IPS-15b (cell line): ENCODE results near the gene SMIM29.

Experiments
- H3K27me3 ChIP-seq: one replicate; pipeline ENCODE4 v1.6.1; 2013; ENCODE audit warnings: low read length; ENCODE audit not compliant: control insufficient read depth, insufficient read depth
- H3K36me3 ChIP-seq: one replicate; pipeline ENCODE4 v1.6.1; 2013; ENCODE audit warnings: low read length; ENCODE audit not compliant: control insufficient read depth, insufficient read depth
- H3K4me1 ChIP-seq: one replicate; pipeline ENCODE4 v1.6.1; 2013; ENCODE audit warnings: mild to moderate bottlenecking, low read length; ENCODE audit not compliant: control insufficient read depth, insufficient read depth
- H3K4me3 ChIP-seq: one replicate; pipeline ENCODE4 v1.5.1; 2013; ENCODE audit warnings: low read depth, low read length
- H3K9ac ChIP-seq: one replicate; pipeline ENCODE4 v1.6.1; 2013; ENCODE audit warnings: low read depth, mild to moderate bottlenecking, low read length
- H3K9me3 ChIP-seq: one replicate; pipeline ENCODE4 v1.6.1; 2013; ENCODE audit warnings: mild to moderate bottlenecking, low read length; ENCODE audit not compliant: control insufficient read depth, insufficient read depth

Gene SMIM29

DNA sequence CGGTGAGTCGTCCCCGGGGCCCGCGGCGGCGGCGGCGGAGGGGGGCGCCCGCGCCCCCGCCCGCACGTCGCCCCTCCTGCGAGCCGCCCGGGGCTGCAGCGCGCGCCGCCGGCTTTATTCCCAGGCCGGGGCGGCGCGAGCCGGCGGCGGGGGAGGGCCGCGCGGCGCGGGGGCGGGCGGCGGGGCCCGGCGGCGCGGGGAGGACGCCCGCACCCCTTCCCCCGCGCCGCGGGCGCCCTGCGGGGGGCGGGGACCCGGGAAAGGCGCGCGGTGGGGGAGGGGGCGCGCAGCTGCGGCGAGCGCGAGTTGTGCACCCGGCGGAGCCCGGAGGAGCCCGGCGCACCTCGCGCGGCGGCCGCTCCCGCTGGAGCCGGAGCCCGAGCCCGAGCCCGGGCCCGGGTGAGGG lies 11.5 kb downstream of the SMIM29 start:
- Histone ChIP-seq H3K9ac (peak overlapping the region; percentile 96), H3K4me1 (peaks cover 16% of the 10 kb centered on the region), H3K27me3 (no peaks in the 10 kb centered on the region), H3K9me3 (no peaks in the 10 kb centered on the region), H3K36me3 (peaks cover 26% of the 10 kb centered on the region), H3K4me3 (peak overlapping the region; percentile 94)

DNA sequence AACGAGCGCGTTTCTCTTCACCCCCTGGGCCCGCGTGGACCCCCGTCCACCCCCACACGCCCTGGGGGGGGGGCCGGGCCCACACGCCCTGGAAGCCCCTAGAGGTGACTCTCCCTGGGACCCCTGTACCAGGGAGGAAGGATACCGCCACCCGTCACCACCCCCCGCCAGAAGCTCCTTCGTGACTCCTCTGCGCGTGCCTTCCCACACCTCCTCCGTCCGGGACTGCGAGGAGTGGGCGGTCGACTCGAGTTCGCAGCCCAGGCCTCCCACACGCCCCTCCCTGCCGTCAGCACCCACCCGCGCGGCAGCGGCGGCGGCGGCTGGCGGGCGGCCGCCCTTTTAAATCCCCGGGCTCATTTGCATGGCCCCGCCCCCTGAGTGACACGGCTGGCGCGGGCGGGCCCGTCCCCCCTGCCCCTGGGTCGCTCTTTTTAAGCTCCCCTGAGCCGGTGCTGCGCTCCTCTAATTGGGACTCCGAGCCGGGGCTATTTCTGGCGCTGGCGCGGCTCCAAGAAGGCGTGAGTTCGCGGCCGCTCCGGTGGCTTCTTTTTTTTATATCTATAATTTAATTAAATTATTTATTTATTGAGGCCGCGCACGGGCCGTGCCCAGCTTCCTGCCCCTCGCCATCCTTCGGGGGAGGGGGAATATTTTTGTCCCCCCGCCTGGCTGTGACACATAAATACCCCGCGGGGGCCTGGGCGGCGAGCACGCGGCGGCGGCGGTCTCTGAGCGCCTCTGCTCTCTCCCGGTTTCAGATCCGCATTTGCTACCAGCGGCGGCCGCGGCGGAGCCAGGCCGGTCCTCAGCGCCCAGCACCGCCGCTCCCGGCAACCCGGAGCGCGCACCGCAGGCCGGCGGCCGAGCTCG lies 12.1 kb downstream of the SMIM29 start, which contains the start of gene HMGA1:
Gene HMGA1 (plus strand): TSS at position 431 of the 873 bp plus-strand sequence. CDS start 3,908 bp downstream, outside the sequence.
- peaks cover 19% of the 10 kb centered on the region for H3K36me3 ChIP-seq
- H3K9me3 ChIP-seq = no peaks in the 10 kb centered on the region
- peak within 1 kb of the TSS; percentile 94 for H3K4me3 ChIP-seq
- peak within 1 kb of the TSS; percentile 96 for H3K9ac ChIP-seq
- peaks cover 15% of the 10 kb centered on the region for H3K4me1 ChIP-seq
- no peaks in the 10 kb centered on the region for H3K27me3 ChIP-seq

DNA sequence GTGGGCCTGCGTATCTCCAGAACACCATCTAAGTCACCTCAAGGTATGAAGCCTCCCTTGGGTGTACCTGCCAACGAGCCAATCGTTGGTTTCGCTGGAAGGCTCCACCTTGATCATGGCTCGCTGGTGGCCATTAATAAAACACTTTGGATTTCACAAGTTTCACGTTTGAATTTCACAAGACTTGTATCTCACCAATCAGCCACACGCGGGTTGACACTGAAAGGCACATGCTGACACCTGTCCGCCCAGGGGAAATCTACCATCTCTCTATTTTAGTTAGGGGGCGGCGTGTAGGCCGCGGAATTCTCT lies 12.7 kb downstream of the SMIM29 start:
- H3K9me3 ChIP-seq = no peaks in the 10 kb centered on the region
- peaks cover 13% of the 10 kb centered on the region for H3K36me3 ChIP-seq
- H3K9ac ChIP-seq = peak overlapping the region; percentile 96
- peak overlapping the region; percentile 87 for H3K4me3 ChIP-seq
- peaks cover 15% of the 10 kb centered on the region for H3K4me1 ChIP-seq
- H3K27me3 ChIP-seq = no peaks in the 10 kb centered on the region

DNA sequence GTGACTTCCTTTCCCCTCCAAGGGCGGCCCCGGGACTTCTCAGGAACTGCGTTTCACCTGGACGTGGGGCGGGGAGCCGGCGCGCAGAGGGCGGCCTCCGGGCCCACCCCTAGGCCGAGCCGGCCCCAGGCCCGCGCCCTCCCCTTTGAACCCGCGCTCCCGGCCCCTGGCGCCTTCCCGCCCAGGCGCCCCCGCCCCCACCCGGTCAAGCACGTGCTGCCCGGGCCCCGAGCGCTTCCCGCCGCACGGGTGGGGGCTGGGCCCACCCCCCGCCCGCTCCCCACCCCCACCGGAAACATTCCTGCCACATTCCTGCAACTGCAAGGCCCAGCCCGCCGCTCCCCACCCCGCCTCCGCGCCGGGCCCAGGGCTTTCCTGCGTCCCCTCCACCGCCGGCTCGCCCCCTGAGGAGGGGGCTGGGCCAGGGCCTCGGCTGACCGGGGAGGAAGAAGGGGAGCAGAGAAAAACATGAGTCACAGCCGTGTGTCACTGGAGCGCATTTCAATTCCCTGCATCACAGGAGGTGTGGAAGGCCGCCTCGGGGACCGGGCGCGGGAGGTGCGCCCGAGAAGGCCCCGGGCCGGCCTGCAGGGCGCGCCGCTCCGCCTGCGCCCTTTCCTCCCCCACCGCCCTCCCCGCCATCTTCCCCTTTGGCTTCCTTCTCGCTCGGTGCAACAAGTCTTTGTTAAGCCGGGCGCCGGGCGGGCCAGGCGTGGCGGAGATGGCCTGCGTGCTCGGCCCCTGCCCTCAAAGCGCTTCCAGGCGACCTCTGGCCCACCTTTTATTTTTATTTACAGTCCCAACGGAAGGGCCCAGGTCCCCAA lies 13.3 kb downstream of the SMIM29 start:
- Histone ChIP-seq H3K4me1 (peaks cover 15% of the 10 kb centered on the region), H3K9ac (peak overlapping the region; percentile 96), H3K4me3 (peak overlapping the region; percentile 87), H3K36me3 (peaks cover 8% of the 10 kb centered on the region), H3K9me3 (no peaks in the 10 kb centered on the region), H3K27me3 (no peaks in the 10 kb centered on the region)

DNA sequence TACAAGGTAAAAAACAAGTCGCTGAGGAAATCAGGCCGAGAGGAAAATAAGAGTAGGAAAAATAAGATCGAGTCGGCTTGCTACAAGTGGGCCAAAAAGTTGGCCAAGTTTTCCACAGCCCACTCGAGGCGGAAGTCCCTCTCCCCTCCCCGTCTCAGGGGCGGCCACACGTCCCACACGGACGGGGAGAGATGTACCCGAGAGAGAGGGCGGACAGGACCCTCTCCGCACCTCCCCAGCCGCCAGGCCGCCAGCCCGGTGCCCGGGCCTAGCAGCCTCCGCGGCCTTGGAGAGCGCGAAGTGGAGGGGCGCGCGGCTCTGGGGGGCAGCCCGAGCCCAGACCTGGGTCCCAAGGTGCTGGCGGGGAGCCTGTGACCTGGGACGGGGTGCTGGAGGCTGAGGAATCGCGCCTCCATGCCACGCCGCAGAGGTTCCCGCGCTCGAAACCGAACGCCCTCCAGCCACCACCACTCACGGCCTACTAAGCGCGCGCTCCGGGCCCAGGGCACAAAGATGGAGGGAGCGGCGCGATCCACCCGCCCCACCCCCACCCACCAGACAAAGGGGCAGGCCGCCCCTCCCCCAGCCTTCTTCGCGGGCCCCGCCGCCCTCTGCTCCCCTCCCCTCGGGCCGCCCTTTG lies 14.0 kb downstream of the SMIM29 start:
- peak overlapping the region; percentile 97 for H3K9ac ChIP-seq
- peaks cover 15% of the 10 kb centered on the region for H3K4me1 ChIP-seq
- peaks cover under 1% of the 10 kb centered on the region for H3K36me3 ChIP-seq
- H3K4me3 ChIP-seq = peak overlapping the region; percentile 52
- no peaks in the 10 kb centered on the region for H3K27me3 ChIP-seq
- H3K9me3 ChIP-seq = no peaks in the 10 kb centered on the region

DNA sequence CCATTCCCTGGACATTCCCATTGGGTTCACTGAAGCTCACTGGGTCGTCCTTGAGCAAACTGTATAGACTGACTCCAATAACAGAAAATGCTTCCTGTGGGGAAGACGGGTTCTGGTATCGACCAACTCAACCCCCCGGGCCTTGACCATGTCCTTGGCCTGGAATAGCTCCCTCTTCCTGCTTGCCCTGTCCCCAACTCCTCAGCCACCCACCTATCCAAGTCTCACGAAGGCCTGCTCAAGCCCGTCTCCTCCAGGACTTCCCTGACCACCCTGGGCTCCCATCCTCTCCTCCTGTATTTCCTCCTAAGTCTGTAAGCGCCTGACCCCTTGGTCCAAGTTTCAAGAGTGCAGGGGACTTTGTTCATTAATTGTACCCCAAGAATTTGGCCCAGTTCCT lies 14.9 kb downstream of the SMIM29 start:
- Histone ChIP-seq H3K4me3 (peak overlapping the region; percentile 52), H3K27me3 (no peaks in the 10 kb centered on the region), H3K9ac (peak overlapping the region; percentile 97)

DNA sequence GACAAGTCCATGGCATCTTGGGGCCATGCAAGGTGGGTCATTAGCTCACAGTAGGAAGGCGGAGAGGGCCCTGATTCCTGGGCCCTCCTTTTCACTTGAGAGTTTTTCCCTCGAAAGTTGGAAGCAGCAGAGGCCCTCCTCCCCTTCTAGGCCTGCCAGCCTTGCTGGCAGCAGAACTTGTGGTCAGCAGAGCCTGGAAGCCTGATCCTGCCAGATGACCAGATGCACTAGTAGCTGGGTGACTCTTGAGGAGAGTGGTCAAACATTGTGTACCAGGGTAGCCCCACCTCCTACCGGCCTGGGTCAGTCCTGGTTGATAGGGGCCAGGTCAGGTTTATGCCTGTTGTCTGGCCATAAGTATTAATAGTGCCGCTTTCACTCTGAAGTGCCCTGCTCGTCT lies 15.9 kb downstream of the SMIM29 start:
- Histone ChIP-seq H3K9ac (no peak overlapping the region), H3K36me3 (no peaks in the 10 kb centered on the region), H3K9me3 (no peaks in the 10 kb centered on the region), H3K27me3 (no peaks in the 10 kb centered on the region), H3K4me3 (no peak overlapping the region), H3K4me1 (peaks cover 11% of the 10 kb centered on the region)

More for the DNA sequence above, 14.9 kb downstream of the SMIM29 start:
- H3K9me3 ChIP-seq = no peaks in the 10 kb centered on the region
- no peaks in the 10 kb centered on the region for H3K36me3 ChIP-seq
- H3K4me1 ChIP-seq = peaks cover 9% of the 10 kb centered on the region

DNA sequence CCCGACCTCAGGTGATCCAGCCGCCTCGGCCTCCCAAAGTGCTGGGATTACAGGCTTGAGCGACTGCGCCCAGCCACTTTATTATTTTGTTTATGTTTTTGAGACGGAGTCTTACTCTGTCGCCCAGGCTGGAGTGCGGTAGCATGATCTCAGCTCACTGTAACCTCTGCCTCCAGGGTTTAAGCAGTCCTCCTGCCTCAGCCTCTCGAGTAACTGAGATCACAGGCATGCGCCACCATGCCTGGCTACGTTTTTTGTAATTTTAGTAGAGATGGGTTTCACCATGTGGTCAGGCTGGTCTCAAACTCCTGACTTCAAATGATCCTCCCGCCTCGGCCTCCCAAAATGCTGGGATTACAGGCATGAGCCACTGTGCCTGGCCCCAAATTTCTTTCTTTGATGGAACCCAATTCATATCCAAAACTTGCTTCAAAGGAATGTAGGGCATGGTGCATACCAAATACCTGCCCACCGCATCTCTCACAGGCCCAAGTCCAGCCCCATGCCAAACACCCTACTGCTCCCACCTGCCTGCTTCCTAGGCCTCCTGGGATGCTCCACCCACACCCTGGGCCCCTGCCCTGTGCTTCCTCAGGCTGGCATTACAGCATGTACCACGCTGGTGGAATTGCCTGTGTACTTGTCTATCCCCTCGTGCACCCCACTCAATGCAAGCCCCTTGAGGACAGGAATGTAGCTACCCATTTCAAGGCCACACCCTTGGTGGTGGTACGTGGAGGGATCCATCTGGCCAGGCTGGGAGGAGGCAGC lies 17.1 kb downstream of the SMIM29 start:
- Histone ChIP-seq H3K4me1 (peaks cover 19% of the 10 kb centered on the region), H3K4me3 (no peak overlapping the region), H3K27me3 (no peaks in the 10 kb centered on the region), H3K9me3 (no peaks in the 10 kb centered on the region), H3K36me3 (no peaks in the 10 kb centered on the region), H3K9ac (no peak overlapping the region)

DNA sequence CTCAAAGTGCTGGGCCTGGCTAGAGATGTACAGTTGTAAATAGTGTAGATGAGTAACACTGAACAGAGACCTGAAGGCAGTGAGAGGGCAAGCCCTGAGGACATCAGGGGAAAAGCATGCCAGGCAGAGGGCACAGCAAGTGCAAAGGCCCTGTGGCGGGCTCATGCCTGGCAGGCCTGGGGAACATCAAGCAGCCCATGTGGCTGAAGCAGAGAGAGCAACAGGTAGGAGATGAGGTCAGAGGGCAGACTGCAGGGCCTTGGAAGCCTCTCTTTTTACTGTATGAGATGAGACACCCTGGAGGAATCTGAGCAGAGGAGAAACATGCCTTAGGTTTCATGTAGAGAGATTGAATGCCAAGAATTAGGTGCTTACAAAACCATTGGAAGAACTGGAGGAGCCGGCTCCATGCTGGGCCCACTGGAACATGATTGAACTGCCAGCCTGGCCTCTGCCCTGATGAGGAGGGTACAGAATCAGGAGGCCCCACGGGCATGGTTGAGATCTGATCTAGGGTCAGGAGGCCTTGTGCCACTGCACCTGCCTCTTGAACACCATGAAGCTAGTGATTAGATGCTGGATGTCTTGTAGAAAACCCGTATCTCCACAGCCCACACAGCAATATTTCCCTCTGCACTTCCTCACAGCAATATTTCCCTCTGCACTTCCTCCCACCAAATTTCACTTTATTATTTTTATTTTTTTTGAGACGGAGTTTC lies 18.0 kb downstream of the SMIM29 start:
- Histone ChIP-seq H3K9me3 (no peaks in the 10 kb centered on the region), H3K36me3 (no peaks in the 10 kb centered on the region), H3K4me3 (no peak overlapping the region), H3K4me1 (peaks cover 26% of the 10 kb centered on the region), H3K27me3 (no peaks in the 10 kb centered on the region), H3K9ac (no peak overlapping the region)

DNA sequence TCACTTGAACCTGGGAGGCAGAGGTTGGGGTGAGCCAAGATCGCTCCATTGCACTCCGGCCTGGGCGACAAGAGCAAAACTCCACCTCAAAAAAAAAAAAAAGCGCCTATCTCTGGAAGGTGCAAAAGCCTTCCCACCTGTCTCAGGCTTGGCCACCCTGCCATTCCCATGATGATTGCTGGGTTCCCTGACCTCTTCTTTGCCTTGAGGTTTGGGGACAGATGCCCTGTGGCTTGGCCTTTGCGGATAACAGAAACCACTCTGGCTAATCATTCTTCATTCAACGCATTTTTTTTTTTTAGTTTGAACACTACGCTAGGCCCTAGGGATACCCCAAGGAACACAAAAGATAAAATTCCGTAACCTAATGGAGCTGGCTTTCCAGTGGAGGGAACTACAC lies 18.9 kb downstream of the SMIM29 start:
- Histone ChIP-seq H3K27me3 (no peaks in the 10 kb centered on the region), H3K36me3 (no peaks in the 10 kb centered on the region), H3K9ac (no peak overlapping the region), H3K4me1 (peaks cover 26% of the 10 kb centered on the region), H3K4me3 (no peak overlapping the region), H3K9me3 (no peaks in the 10 kb centered on the region)
